Breast epithelium (tissue), 4 donors: Measurements from ENCODE around the gene NR5A1. TPM values are rescaled to one million over a fixed set of nuclear protein-coding genes. Genes with fewer than 3 reads are reported as not detected.

Experiments
- DNase-seq, 2 donors: peaks; one replicate each; pipeline ENCODE4 v3.0.0-alpha.2; 2019; ENCODE audit warnings: low spot score in 2 of 2
- H3K27ac ChIP-seq, 2 donors: fragments of 200-600 bp; sonication (generic) in 1 of 2; one replicate each; pipeline ENCODE4 v1.5.1; 2016 to 2019; ENCODE audit warnings: mild to moderate bottlenecking in 1 of 2
- H3K27me3 ChIP-seq, 2 donors: fragments of 200-600 bp; sonication (generic) in 1 of 2; one replicate each; pipeline versions ENCODE4 v1.5.1 to v1.6.0; 2017 to 2019; ENCODE audit warnings: control low read depth in 1 of 2, mild to moderate bottlenecking in 1 of 2
- H3K36me3 ChIP-seq: fragments of 200-600 bp; one replicate; pipeline ENCODE4 v1.5.1; 2019
- H3K4me1 ChIP-seq, 2 donors: fragments of 200-600 bp; sonication (generic); one replicate each; pipeline ENCODE4 v1.5.1; 2016 to 2019; ENCODE audit warnings: control low read depth in 1 of 2
- H3K4me3 ChIP-seq, 3 donors: fragments of 200-600 bp; sonication (generic); 1 replicate in 2 of 3; 2 replicates in 1 of 3; pipeline ENCODE4 v1.5.1; 2016 to 2019; ENCODE audit warnings: mild to moderate bottlenecking in 3 of 3, moderate library complexity in 2 of 3
- H3K9me3 ChIP-seq, 2 donors: fragments of 200-600 bp; sonication (generic) in 1 of 2; one replicate each; pipeline ENCODE4 v1.5.1; 2016 to 2019; ENCODE audit warnings: control low read depth in 1 of 2
- POLR2A ChIP-seq: fragments of 450-650 bp; IDR thresholded peaks from one replicate; pipeline ENCODE4 v1.6.1; 2016; ENCODE audit warnings: antibody characterized with exemption, mild to moderate bottlenecking, moderate library complexity
- POLR2AphosphoS5 ChIP-seq, 3 donors: sonication (generic); formaldehyde crosslinking; IDR thresholded peaks; one replicate each; pipeline ENCODE4 v1.6.1; 2017; ENCODE audit warnings: antibody characterized with exemption in 3 of 3
- intact Hi-C: fragments of 100-400 bp; cut with DNase I; formaldehyde crosslinking; loops from one replicate; pipeline ENCODE4 v1.15.1; 2023; ENCODE audit warnings: low total_unique reads
- total RNA-seq, 3 donors: library from RNA; depleted of rRNA; stranded (reverse); fragments of >200 nt; gene quantifications; one replicate each; pipeline ENCODE4 v1.1.0, GENCODE V29; 2016
- TF ChIP-seq, protein P1 (sequence below), 3 donors: fragments of 450-650 bp; IDR thresholded peaks; one replicate each; pipeline ENCODE4 v1.5.1; 2016 to 2017; ENCODE audit warnings: antibody characterized with exemption in 3 of 3, mild to moderate bottlenecking in 3 of 3, moderate library complexity in 3 of 3

Gene NR5A1
- total RNA-seq, 3 donors from 2014 or later = not detected

DNA sequence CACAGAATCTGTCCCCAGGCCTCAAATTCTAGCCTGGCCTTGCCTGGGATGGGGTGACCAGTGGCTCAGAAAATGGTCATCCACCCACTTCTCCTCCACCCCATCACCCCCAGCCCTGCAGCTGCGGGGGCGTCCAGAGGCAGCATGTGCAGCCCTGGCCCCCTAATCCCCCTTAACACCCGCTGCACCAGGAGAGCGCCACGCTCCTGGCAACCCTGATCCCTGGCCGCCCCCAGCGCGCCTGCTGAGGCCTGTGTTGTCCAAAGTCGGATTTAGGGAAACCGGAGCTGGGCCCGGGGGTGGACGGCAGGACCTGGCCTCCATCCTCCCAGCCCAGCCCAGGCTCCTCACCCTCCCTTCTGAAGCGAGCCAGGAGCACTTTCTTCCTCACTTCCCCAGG is 22.0 kb downstream of the NR5A1 start:
- intact Hi-C loops = no loop called here
- no peak overlapping the region for H3K27ac ChIP-seq
- H3K36me3 ChIP-seq = no peaks in the 10 kb centered on the region
- no peak for DNase-seq
- H3K9me3 ChIP-seq = no peaks in the 10 kb centered on the region
- H3K27me3 ChIP-seq = peaks cover 0 to 45% of the 10 kb centered on the region in 2 donors
- no peak overlapping the region for H3K4me3 ChIP-seq
- TF ChIP-seq, protein P1, sequence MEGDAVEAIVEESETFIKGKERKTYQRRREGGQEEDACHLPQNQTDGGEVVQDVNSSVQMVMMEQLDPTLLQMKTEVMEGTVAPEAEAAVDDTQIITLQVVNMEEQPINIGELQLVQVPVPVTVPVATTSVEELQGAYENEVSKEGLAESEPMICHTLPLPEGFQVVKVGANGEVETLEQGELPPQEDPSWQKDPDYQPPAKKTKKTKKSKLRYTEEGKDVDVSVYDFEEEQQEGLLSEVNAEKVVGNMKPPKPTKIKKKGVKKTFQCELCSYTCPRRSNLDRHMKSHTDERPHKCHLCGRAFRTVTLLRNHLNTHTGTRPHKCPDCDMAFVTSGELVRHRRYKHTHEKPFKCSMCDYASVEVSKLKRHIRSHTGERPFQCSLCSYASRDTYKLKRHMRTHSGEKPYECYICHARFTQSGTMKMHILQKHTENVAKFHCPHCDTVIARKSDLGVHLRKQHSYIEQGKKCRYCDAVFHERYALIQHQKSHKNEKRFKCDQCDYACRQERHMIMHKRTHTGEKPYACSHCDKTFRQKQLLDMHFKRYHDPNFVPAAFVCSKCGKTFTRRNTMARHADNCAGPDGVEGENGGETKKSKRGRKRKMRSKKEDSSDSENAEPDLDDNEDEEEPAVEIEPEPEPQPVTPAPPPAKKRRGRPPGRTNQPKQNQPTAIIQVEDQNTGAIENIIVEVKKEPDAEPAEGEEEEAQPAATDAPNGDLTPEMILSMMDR (IDR thresholded peaks at IDR 0.05) = no peak
- TF ChIP-seq POLR2A (no peak), POLR2AphosphoS5 (IDR thresholded peaks at IDR 0.05) (no peak)
- no peaks in the 10 kb centered on the region for H3K4me1 ChIP-seq

- DNase-seq = no peak
- Histone ChIP-seq H3K27me3 (peaks cover 0 to 63% of the 10 kb centered on the region in 2 donors), H3K36me3 (no peaks in the 10 kb centered on the region), H3K27ac (no peak overlapping the region), H3K4me3 (no peak overlapping the region), H3K4me1 (no peaks in the 10 kb centered on the region), H3K9me3 (no peaks in the 10 kb centered on the region)
- TF ChIP-seq POLR2A (no peak), POLR2AphosphoS5 (IDR thresholded peaks at IDR 0.05) (no peak)
- TF ChIP-seq, protein P1 (IDR thresholded peaks at IDR 0.05) = no peak
- intact Hi-C loops = no loop called here
These were observed 23.7 kb downstream of the NR5A1 start for GRCh38 chr9:124483481-124483880.

- H3K27me3 ChIP-seq = peaks cover 0 to 70% of the 10 kb centered on the region in 2 donors
- intact Hi-C loops = no loop called here
- no peaks in the 10 kb centered on the region for H3K36me3 ChIP-seq
- no peak for DNase-seq
- peaks cover 0 to 3% of the 10 kb centered on the region in 2 donors for H3K4me1 ChIP-seq
- TF ChIP-seq, protein P1 (IDR thresholded peaks at IDR 0.05) = no peak
- no peak for TF ChIP-seq POLR2A
- TF ChIP-seq POLR2AphosphoS5 (IDR thresholded peaks at IDR 0.05) = no peak
- no peak overlapping the region for H3K4me3 ChIP-seq
- H3K27ac ChIP-seq = no peak overlapping the region
- no peaks in the 10 kb centered on the region for H3K9me3 ChIP-seq
These were observed 24.7 kb downstream of the NR5A1 start for GRCh38 chr9:124482431-124483031.

DNA sequence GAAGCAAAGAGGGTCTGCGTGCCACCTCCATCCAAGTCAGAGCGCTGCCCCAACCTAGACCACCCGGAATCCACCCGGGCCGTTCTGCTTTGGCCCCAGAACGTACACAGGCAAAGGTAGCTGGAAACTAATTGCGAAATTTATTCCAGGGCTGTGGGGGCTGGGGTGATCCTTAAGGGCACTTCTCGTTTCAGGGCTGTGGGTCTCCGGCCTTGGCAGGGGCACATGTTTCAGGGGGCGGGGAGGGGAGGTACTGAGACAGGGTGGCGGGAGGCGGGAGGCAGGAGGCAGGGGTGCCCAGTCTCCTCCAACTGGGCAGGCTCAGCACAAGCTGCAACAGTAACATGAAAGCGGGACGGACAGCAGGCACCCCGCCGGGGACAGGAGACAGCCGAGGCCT is 26.1 kb downstream of the NR5A1 start:
- intact Hi-C loops = no loop called here
- TF ChIP-seq POLR2AphosphoS5 (IDR thresholded peaks at IDR 0.05) (no peak), POLR2A (no peak)
- TF ChIP-seq, protein P1 (IDR thresholded peaks at IDR 0.05) = no peak
- no peak for DNase-seq
- peaks cover 0 to 70% of the 10 kb centered on the region in 2 donors for H3K27me3 ChIP-seq
- H3K9me3 ChIP-seq = no peaks in the 10 kb centered on the region
- H3K4me1 ChIP-seq = peaks cover 0 to 7% of the 10 kb centered on the region in 2 donors
- H3K27ac ChIP-seq = no peak overlapping the region
- no peaks in the 10 kb centered on the region for H3K36me3 ChIP-seq
- no peak overlapping the region for H3K4me3 ChIP-seq

- H3K4me1 ChIP-seq = peaks cover 0 to 7% of the 10 kb centered on the region in 2 donors
- TF ChIP-seq POLR2AphosphoS5 (IDR thresholded peaks at IDR 0.05) = no peak
- no peak for TF ChIP-seq POLR2A
- intact Hi-C loops = no loop called here
- DNase-seq = no peak
- peaks cover 0 to 71% of the 10 kb centered on the region in 2 donors for H3K27me3 ChIP-seq
- H3K9me3 ChIP-seq = no peaks in the 10 kb centered on the region
- H3K4me3 ChIP-seq = no peak overlapping the region
- no peaks in the 10 kb centered on the region for H3K36me3 ChIP-seq
- no peak overlapping the region for H3K27ac ChIP-seq
These were observed 26.6 kb downstream of the NR5A1 start for GRCh38 chr9:124480621-124480981.
